Measurements from ENCODE around the gene BID. TPM values are rescaled to one million over a fixed set of nuclear protein-coding genes. Genes with fewer than 3 reads are reported as not detected.

Gene BID
- total and polyA plus RNA-seq, 2 donors from 2014 or later: 10.6 to 12.5 TPM

DNA sequence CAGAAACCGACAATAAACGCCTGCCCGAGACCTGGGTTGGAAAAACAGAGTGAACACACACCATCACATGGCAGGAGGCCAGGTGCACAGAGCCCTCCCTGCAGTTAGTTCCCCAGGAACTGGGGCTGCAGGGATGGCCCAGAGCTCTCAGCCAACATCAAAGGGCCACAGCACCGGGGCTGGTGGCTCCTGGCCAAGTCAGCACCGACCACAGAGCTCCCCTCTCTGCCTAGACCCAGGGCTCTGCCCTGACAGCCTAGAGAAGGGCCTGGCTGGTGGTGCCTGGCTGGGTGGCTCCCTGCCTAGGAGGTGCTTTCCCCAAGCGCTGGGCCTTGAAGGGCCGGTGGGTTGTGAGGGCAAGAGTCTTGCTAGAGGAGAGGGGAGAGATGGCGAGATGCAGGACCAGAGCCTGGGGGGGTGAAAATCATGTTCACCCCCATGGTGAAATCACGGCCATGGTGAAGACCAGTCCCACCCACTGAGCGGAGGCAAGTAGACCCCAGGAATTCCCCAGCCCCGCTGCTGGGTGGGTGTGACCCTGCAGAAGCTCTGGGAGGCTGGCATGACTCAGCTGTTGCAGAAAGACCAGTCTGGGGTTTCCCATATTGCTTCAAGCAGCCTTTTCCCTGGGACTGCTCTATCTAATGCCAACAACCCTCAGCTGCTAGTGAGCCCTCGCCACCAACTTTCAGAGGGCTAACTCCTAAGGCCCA, 7.2 kb upstream of the BID start:
- no peak for TF ChIP-seq CTCF (IDR thresholded peaks at IDR 0.05; ENCODE audit: borderline replicate concordance, extremely low read depth, insufficient read depth)
- H3K9ac ChIP-seq (ENCODE audit: low read length in 3 of 3): no peak overlapping the region
- DNase-seq (peak in 1 of 5 donors; percentile 82), FAIRE-seq (no peak)
- H3K4me1 ChIP-seq (ENCODE audit: control insufficient read depth in 2 of 3, insufficient read depth in 2 of 3, low read depth in 1 of 3, low read length in 3 of 3): no peaks in the 10 kb centered on the region
- H3K27me3 ChIP-seq (ENCODE audit: control insufficient read depth, insufficient read depth, low read length): no peaks in the 10 kb centered on the region
- H3K4me3 ChIP-seq (ENCODE audit: low read length in 3 of 3): no peak overlapping the region
- no peaks in the 10 kb centered on the region for H3K36me3 ChIP-seq (ENCODE audit: control insufficient read depth in 2 of 3, insufficient read depth in 3 of 3, low read length in 3 of 3)
- H3K9me3 ChIP-seq (ENCODE audit: control insufficient read depth in 2 of 3, insufficient read depth in 1 of 3, low read length in 3 of 3): no peaks in the 10 kb centered on the region
- intact Hi-C loops (cut with DNase I): no loop called here
- no peak overlapping the region for H3K27ac ChIP-seq (ENCODE audit: low read depth in 2 of 2, low read length in 2 of 2)

DNA sequence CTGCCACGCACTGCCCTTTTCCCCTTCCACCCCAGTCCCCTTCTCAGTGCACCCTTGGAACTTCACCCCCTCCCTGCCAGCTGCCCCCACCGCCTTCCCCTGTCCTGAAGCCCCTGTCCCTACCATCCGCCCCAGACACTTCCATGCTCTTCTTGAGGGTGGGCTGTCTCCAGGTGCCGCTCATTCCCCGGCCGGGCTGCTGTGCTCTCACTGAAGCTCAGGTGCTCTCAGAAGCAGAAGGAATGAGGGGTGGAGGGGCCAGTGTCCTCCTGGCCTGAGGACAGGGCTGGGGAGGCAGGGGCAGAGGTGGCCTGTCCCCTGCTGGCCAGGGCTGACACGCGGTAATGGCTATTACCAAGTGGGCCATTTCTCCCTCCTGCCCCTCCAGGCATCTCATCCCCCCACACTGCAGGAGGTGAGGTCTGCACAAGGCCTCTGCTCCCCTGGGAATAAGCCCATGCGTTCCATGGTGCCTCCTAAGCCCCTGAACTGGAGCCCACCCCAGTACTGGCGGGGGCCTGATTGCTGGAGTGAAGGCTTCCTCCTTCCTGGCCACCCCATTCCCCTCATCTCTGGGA, 6.6 kb upstream of the BID start:
- TF ChIP-seq CTCF (IDR thresholded peaks at IDR 0.05; ENCODE audit: borderline replicate concordance, extremely low read depth, insufficient read depth): no peak
- intact Hi-C loops (cut with DNase I): no loop called here
- H3K4me3 ChIP-seq (ENCODE audit: low read length in 3 of 3): no peak overlapping the region
- no peaks in the 10 kb centered on the region for H3K4me1 ChIP-seq (ENCODE audit: control insufficient read depth in 2 of 3, insufficient read depth in 2 of 3, low read depth in 1 of 3, low read length in 3 of 3)
- no peaks in the 10 kb centered on the region for H3K9me3 ChIP-seq (ENCODE audit: control insufficient read depth in 2 of 3, insufficient read depth in 1 of 3, low read length in 3 of 3)
- no peak for FAIRE-seq
- no peak overlapping the region for H3K9ac ChIP-seq (ENCODE audit: low read length in 3 of 3)
- H3K36me3 ChIP-seq (ENCODE audit: control insufficient read depth in 2 of 3, insufficient read depth in 3 of 3, low read length in 3 of 3): no peaks in the 10 kb centered on the region
- no peak overlapping the region for H3K27ac ChIP-seq (ENCODE audit: low read depth in 2 of 2, low read length in 2 of 2)
- peak in 1 of 5 donors; percentile 68 for DNase-seq
- H3K27me3 ChIP-seq (ENCODE audit: control insufficient read depth, insufficient read depth, low read length): no peaks in the 10 kb centered on the region

DNA sequence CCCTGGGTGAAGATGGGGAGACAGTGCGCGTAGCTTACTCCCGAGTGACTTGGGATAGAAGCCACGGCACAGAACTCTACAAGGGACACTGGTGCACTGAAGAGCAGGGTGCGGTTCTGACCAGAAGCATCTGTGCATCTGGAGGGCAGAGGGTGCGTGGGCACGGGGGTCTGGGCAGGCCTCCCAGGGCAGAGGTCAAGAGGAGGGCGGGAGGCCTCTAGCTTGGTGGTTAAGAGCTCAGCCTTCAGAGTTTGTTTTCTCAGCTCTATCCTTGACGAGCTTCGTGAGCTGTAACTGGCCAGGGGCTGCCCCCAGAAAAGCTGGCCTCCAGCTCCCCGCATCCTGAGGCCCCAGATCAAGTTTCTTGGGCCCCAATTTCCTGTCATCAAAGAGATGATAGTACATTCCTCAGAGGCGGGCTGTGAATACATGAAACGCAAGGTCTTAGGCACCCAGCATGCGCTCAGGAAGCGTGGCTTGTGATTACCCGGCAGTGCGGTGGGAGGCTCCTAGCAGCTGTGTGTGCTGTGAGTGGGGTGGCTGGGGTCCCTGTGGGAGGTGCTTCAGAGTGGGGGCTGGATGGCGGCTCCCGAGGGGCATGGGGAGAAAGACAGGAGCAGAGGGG, 6.0 kb upstream of the BID start:
- Histone ChIP-seq H3K4me1 (ENCODE audit: control insufficient read depth in 2 of 3, insufficient read depth in 2 of 3, low read depth in 1 of 3, low read length in 3 of 3) (no peaks in the 10 kb centered on the region), H3K27me3 (ENCODE audit: control insufficient read depth, insufficient read depth, low read length) (no peaks in the 10 kb centered on the region), H3K9me3 (ENCODE audit: control insufficient read depth in 2 of 3, insufficient read depth in 1 of 3, low read length in 3 of 3) (no peaks in the 10 kb centered on the region), H3K9ac (ENCODE audit: low read length in 3 of 3) (no peak overlapping the region), H3K4me3 (ENCODE audit: low read length in 3 of 3) (no peak overlapping the region), H3K36me3 (ENCODE audit: control insufficient read depth in 2 of 3, insufficient read depth in 3 of 3, low read length in 3 of 3) (no peaks in the 10 kb centered on the region), H3K27ac (ENCODE audit: low read depth in 2 of 2, low read length in 2 of 2) (no peak overlapping the region)
- intact Hi-C loops (cut with DNase I): no loop called here
- DNase-seq (peak in 1 of 5 donors; percentile 60), FAIRE-seq (no peak)
- TF ChIP-seq CTCF (IDR thresholded peaks at IDR 0.05; ENCODE audit: borderline replicate concordance, extremely low read depth, insufficient read depth): no peak
